Measurements from ENCODE around the gene UNC5A.

UNC5A gene

DNA sequence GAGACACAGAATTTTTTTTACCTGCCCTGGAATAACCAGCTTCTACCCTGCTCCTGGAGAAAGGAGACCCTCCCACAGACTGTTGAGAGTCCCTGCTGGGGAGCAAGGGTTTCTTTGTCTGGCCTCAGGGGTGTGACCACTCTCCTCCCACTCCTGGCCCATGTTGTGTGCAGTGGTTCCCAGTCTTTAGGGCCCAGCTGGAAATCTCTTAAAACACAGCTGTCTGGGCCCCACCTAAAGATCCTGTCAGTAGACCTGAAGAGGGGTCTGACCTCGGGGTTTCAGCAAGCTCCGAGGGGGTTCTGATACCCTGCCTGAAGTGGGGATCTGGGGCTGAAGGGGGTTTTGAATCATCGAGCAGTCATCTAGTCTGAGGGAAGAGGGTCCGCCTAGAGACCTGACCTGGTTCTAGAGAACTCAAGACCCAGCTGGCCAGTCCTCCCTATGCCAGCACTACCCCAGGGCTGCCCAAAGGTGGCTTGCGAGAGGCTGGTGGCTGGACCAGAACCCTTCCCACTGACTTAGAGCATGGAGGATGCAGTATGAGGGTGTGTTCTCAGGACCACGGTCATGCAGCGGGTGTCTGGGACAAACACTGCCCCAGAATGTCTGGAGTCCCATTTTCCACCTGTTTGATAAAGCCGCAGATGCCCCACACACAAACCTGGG lies 8.1 kb upstream of the UNC5A start:
- no peak for DNase-seq

DNA sequence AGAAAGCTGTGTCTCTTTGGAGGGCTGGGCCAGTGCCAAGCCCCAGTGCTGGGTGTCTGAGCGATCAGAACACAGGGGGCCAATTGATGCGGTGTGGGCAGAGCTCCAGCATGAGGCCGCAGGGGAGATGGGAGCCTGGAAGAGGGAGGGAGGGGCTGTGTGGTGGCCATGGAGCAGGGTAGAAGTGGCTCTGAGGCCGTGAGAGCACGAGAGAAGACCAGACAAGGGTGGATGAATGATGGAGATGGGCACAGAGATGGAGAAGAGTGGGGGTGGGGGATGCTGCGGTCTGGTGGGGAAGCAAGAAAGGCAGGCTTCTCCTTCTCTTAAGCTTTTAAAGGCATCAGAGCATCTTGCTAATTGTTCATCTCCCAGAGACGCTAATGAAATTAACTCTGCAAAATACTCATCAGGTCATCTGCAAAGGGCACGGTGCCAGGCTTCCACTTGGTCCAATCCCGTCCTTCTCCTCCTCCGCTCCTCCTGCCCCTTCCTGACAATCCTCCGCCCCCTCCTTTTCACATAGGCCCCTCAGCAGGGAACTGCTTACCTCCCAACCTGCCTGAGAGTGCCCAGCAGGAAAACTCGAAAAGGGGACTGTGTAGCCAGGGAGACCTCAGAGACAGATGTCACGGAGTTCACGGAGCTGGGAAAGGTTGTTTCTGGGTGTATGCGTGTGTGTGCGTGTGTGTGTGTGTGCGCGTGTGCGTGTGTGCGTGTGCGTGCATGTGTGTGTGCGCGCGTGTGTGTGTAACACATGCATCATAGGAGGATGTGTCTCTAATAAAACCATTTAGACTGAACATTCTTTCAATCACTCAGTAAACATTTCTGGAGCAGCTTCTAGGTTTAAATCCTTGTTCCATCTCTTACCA lies 7.1 kb upstream of the UNC5A start:
- no peak for DNase-seq

DNA sequence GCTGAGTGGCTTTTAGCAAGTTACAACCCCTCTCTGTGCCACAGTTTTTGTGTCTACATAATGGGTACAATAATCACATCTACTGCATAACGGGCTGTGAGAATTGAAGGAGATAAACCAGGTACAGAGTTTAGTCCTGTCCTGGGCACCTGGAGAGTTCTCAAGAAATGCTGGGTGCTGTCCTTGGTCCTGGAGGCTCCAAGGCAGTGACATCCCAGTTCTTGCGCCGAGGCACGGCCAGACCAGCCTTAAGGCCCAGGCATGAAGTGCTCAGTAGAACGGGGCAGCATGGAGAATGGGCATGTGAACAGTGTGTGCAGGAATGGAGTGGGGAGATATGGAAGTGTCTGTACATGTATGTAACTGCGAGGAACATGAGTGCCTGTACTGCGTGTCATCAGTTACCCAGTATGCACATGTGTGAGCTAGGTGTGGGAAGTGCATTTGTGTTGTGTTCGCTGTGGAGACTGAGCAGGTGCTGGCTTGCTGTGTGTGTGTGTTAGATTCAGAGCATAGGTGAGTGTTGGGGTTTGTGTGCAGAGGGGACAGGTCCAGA lies 6.3 kb upstream of the UNC5A start:
- no peak for DNase-seq

DNA sequence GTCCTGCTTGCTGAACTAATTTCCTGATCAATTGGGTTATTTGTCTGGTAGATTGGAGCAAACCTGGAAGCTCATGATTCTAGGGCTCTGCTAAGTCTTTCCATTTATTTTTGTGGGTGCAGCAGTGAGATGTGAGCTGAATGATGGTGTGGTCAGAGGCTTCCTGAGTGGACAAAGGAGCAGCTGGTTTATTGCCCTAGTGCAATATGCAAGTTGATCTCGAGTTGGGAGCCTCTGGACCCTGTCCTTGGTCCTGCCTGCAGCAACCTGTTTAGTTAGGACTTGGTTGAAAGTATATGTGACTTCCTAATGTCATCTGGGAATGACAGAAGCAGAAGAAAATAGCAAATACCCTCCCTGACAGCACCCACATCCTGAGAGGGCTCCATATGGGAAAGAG lies 4.2 kb upstream of the UNC5A start:
- no peak for DNase-seq

DNA sequence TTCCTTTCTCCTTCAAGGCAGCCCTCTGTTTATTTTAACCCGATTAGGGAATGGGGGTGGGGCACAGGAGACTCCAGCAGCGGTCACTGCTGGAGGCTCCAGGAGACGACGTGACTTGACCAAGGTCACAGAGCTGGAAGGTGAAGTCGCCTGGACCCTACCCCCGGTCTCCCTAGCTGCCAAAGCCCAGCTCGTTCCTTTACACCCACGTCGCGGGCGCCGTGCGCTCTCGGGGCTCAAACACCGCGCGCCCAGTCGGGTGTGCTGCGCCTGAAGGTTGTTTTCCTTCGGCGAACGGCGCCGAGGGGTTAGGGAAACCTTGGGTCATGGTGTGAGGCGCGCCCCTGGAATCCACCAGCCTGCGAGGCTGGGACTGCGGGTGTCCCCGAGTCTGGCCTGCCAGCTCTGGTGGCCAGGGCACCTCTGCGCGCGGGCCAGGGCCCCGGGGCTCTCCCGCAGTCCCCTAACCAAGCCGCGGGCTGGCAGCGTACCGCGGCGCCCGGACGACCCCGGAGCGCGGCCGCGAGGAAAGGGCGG lies 747 bp upstream of the UNC5A start:
- no peak for DNase-seq

DNA sequence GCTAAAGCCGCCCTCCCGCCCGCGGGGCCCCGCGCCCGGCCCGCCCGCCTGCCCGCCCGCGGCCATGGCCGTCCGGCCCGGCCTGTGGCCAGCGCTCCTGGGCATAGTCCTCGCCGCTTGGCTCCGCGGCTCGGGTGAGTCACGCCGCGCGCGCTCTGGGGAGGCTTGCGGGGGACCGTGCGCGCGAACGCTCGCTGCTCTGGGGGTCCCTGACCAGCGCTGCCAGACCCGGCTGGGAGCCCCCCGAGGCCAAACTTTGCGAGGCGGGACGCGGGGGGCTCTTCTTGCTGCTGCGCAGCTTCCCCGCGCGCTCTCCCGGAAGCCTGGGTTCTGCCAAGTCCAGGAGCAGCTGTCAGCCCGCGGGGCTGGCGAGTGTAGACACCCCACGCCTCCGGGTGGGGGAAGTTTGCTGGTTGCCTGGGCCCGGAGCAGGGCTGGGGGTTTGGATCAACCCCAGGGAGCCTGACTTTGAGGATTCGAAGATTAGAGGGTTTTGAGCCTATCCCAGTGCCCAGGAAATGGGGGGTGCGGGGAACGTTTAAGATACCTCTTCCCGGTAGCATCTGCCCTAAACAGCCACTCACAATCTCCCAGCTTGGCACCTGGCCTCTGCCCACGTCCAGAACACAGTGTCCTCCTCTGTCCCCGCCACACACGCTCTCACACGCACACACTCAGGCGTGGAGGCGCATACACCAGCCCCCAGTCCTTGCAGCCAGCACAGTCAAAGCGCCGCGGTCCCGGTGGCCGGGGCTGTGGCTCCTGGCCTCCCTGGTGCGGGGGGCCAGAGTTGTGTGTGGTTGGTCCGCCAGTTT lies 535 bp downstream of the UNC5A start:
- DNase-seq = no peak

DNA sequence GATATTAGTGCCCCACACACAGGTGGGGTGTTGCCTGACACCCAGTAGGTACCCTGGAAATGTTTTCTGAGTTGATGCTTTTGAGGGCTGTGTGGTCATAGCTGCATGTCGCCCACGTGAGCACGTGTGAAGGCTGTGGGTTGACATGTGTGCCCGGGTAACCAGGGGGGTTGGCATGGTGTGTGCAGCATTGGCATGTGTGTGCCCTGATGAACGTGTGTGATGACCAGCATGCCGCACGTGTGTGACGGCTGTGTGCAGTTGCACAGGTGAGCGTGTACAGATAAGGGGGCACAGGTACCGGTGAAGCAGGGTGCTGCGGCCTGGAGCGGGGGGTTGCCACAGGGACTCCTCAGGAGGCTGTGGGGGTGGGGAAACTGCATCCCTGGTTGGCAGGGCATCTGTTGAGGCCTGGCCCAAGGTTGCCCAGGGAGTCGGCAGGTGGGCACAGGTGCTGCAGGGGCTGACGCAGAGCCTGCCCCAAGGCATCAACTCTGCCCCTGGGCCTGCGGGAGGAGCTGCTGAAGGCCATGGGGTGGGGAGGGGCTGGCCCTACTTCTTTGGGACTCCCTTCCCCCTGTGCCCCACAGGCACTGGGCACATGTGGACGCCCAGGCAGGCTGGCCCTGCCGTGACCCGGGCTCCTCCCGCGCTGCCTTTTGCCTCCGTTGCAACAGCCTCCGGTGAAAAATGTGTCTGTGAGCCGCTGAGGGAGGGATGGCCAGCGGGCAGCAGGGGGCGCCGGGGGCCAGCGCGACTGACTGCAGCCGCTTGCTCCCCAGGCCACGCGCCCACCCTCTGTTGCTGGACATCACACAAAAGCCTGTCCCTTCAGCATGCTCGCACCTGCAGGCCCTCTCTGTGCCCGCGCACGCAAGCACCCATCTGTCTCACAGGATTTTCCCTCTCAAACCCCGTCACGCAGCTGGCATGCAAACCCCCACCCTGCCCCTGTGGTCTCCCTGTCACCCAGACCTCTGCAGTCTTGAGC lies 2.2 kb downstream of the UNC5A start:
- DNase-seq = no peak

DNA sequence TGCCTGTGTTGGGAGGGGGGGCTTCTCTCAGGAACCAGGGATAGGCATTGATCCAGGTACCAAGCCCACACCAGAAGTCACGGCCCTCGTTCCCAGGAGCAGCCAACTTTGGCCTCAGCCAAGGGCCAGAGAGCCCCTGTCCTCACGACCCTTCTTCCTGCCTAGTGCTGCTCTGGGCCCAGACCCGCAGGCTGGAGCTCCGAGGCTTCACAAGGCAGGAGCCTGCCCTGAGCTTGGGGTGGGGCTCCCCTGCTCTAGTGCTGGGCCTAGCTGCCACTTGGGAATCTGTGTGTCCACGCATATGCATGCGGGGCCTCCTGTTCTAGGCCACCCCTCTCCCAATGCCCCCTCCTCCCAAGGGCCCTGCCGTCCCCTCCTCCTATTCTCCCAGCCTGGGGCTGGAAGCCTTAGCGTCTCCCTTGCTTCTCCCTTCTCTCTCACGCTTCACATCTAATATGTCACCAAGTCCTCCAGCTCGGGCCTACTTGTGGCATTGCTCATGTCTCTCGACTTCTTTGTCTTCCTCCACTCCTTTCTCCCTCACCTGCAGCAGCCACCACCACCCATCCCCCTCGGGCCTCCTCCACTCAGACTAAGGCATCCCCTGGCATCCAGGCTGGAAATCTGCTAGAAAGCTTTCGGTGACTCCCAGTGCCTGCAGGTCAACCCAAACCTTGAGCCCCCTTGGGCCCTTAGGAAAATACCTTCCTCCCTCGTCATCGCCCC lies 3.4 kb downstream of the UNC5A start:
- DNase-seq = no peak

DNA sequence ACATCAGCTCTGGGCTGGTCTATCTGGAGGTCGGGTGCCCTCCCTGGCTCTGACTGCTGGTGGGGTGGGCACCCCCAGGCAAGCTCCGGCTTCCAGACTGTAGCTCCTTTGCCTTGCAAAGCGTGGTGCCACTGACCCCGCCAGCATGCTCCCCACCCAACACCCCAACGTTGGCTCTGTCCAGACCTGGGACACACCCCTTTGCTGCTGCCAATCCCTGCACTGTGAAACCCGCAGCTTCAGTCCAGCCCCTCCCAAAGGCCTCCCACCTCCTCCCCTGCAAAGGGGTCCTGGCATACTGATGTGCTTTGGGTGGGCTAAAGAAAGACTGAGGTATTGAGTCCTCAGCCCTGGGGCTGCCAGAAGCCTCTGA lies 3.9 kb downstream of the UNC5A start:
- no peak for DNase-seq

DNA sequence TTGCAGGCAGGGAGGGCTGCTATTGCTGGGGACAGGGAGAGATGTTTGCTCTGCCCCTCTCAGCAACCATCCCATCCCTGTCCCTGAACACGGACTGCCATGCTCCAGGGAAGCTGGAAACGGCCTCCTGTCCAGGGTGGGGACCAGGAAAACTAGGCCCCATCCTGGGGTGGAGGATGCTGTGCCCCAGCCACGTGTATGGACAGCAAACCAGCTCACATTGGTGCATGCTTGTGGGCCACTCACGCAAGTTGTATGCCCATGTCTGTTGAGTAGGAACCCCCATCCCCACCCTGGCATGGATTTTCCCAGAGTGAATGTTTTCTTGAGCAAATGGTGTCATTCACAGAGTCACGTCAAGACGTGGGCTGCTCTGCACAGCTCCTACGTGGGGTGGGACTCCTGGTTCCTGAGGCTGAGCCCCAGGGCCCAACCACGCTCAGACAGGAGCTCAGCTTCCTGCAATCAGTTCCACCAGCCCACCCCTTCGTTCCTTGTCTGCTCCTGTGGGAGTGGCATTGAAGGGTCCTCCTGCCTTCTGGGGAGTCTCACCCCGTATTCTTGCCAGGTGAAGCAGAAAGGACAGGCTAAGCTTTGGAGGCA lies 4.6 kb downstream of the UNC5A start:
- DNase-seq = no peak

DNA sequence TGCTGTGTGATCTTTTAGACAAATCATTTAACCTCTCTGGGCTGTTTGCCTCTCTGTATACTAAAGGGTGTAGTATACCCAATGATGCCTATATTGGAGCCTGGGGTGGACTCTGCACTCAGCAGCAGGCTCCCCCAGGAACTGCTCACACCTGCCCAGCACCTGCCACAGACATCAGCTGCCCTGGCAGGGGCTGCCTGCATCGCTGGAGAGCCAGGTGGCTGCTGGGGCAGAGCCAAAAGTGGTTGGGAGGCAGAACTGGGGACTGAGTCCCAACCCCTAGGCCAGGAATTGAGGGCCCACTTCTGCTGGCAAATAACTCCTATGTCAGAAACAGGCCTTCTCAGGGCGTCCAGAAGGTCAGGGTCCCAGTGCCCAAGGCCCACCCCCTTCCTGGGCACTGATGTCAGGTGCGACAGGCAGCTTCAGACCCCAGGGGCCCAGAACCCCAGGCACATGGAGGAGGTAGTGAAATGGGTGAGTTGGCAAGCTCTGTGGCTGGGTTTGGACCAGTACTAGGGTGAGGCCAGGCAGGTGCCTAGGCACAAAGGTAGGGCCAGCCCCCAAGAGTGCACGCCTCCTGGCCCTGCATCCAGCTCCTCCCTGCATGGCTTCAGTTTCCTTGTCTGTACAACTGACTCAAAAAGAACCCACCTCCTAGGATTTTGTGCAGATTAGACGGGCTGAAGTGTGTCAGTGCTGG lies 5.8 kb downstream of the UNC5A start:
- no peak for DNase-seq

DNA sequence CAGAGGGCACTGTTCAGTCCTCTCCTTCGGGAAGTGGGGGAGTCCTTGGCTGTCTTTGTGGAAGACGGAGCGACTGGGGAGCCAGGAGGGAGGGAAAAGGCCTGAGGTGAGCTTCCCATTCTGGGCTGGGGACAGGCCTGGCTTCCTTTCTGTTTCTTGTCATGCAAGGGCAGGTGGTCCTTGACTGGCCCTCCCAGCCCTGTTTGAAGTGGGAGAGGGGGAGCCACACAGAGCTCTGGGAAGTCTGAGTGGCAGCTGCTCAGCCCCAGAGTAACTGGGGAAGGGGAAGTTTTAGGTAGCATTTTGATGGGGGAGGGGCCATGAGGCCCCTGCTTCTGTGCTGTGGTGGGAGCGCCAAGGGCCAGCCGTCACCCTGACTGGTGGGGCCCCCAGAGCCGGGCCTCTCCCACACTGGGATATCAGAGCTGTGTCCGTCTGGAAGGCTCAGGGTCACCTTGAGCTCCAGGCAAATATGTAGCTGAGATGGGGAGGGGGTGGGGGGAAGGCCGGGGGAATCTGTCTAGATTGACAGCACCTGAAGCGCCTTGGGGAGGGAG lies 6.5 kb downstream of the UNC5A start:
- DNase-seq = no peak

DNA sequence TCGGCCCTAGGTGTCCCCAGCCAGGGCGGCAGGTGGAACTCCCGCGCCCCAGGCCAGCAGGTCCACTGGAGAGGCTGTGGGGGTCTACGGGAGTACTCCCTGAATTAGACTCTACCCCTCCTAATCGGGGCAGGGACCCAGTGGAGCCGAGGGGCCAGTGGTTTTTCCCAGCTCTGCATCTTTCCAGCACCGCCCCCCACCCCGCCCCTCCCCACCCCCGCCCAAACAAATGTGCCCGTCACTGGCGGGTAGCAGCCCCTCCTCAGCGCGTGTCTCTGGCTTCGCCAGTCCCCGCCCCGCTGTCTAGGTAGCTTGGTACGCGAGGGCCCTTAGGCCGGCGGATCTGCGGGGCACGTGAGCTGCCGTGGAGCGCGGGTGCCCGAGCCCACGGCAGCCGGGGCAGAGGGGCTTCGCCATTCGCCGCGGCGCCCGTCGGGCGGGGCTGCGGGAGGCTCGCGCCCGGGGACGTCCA lies 7.0 kb downstream of the UNC5A start:
- no peak for DNase-seq

DNA sequence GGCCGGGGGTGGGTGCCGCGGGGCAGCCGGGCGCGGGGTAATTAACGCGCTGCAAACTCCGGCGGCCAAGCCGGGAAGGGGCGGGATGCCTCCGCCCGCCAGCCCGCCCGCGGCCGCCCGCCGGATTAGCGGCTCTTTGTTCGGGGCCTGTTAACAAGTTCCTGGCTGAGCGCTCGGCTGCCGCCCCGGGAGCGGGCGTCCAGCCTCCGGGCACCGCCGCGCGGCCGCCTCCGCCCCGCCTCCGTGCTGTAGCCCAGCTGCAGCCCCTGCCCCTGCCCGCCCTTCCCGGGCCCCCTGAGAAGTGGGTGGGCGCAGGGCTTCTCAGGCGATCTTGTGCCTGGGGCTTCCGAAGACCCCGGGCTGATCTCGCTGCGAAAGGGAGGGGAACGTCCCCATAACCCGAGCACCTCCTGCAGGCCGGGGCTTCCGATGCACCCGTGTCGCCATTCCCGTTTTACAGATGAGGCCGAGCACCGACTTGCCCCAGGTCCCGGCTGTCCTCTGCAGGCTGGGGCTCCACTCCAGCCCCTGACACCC lies 7.5 kb downstream of the UNC5A start:
- DNase-seq = no peak

DNA sequence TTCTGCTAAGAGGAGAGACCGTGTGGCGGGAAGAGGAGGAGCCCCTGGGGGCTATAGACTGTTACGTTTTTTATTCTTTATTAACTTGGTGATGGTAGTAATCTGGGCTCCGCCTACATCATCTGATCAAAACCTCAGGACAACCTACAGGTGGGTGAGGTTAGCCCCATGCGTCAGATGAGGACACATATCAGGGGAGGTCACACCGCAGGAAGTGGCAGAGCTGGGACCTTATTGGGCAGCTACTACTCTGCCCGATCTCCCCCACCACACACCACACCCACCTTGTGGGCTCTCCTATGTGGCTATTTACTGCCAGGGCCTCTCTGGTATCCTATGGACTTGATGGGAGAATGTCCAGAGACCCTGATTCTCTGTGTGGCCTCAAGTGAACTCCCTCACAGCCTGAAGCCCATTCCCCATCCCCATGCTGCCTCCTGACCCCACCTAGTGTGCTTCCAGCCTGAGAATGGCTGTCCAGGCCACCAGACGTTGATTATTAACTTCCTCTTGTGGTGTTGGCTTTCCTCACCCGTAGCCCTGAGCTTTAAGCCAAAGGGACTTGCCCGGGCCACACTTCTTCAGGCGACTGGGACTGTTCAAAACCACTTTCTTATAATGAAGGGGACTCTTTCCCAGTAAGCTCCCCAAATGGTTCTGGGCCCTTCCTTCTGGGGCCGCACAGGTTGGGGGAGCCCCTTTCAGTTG lies 8.2 kb downstream of the UNC5A start:
- DNase-seq = no peak

DNA sequence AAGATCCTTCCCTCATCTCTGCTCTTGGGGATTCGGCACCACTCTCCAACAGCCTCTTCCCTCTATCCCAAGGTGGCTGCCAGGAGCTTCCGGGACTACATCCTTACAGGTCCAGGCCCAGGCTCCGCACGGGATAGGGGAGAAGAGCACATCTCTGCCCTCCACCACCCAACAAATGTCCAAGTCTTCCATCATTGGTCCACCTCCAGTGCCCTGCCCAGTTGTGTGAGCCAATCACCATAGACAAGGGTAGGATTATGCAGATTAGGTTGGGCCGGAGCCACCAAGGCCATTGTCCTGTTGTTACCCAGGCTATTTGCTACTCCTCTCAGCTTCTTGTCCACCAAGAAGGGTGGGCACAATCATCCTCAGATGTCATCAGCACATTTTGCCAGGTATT lies 9.1 kb downstream of the UNC5A start:
- DNase-seq = no peak

DNA sequence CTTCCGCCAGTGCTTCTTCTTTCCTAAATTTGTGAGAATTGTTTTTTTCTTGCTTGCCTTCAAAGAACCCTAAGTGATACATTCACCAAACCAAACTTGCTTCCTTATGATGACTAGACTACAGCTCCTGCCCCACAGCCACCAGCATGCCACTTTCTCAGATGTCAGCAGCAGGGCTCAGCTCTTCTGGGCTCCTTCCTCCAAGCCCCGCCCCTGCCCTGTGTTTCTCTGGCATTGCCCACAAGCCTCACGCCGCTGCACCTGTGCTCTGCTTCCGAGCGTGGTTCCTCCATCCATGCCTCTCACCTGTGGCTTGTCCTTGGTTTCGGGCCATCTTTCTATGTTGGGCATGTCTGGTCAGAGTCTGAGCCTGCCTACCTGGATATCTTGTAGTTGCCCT lies 10.6 kb downstream of the UNC5A start:
- no peak for DNase-seq

DNA sequence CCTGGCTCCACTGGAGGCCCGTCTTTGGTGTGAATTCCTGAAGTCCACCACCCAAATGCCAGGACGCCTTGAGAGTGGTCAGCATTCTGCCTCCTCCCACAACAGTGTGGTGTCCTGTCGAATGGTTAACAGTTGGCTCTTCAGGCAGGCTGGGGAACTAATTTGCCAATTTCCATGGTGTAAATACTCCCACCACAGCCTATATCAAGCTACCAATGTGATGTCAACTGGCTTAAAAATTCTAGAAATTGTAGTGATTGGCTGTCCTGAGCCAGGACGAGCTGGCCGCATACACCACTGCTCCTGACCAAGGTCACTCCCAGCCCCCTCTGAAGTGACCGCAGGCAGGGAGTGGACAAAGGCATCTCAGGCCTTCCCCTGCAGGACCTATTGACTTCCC lies 11.1 kb downstream of the UNC5A start:
- DNase-seq = no peak

Data from activated T-cell treated with anti-CD3 and anti-CD28 coated beads for 4 hours (primary cell).